Purkinje cell (primary cell): ENCODE results near the gene DTNB. TPM values are rescaled to one million over a fixed set of nuclear protein-coding genes. Genes with fewer than 3 reads are reported as not detected.

Experiments
- polyA plus RNA-seq: library from polyadenylated mRNA; unstranded; fragments of >200 nt; fragmentation: Nextera tagmentation; gene quantifications from 2 replicates; pipeline ENCODE4 v1.2.1, GENCODE V29; 2014

The DTNB gene
- 4.1 and 10.1 TPM in 2 replicates for polyA plus RNA-seq

GRCh38 chr2:25673300-25674076, at the start of gene DTNB:
Gene DTNB, minus strand, starts transcription at chr2:25673577. Its CDS starts 20,917 bp downstream, at chr2:25652660.

GRCh38 chr2:25341753-25342371, 331.5 kb downstream of the DTNB start, which contains the start of gene DNMT3A:
Gene DNMT3A, minus strand, starts transcription at chr2:25341925. Its CDS starts 27,941 bp downstream, at chr2:25313984.

Other genes starting within 250 kb of the DTNB start
- gene ASXL2, start 204.9 kb upstream of the DTNB start, polyA plus RNA-seq, result 3.1 and 4.0 TPM in 2 replicates